Neural progenitor cell (in vitro differentiated cells): ENCODE data around the gene SLC26A6. TPM values are rescaled to one million over a fixed set of nuclear protein-coding genes. Genes with fewer than 3 reads are reported as not detected.
A peak's percentile ranks its signal among the peaks of the same experiment; 100 is the strongest.

ENCODE experiments used
- DNase-seq: peaks from one replicate; pipeline ENCODE4 v3.0.0-alpha.2; 2016; ENCODE audit warnings: low spot score
- H2AFZ ChIP-seq: fragments of 200-600 bp; sonication (generic); replicated peaks from 2 replicates; pipeline ENCODE4 v1.6.1; 2016; ENCODE audit warnings: antibody characterized with exemption
- H3F3A ChIP-seq: fragments of 200-600 bp; sonication (generic); 2 replicates; pipeline ENCODE4 v1.6.1; 2016; ENCODE audit warnings: antibody characterized with exemption, low read depth
- H3K27ac ChIP-seq: fragments of 200-600 bp; sonication (generic); 2 replicates; pipeline ENCODE4 v1.5.1; 2016; ENCODE audit warnings: mild to moderate bottlenecking
- H3K27me3 ChIP-seq: fragments of 200-600 bp; sonication (generic); 2 replicates; pipeline ENCODE4 v1.6.1; 2016; ENCODE audit warnings: mild to moderate bottlenecking, moderate library complexity
- H3K36me3 ChIP-seq: fragments of 200-600 bp; sonication (generic); 2 replicates; pipeline ENCODE4 v1.5.1; 2016
- H3K4me1 ChIP-seq: fragments of 200-600 bp; sonication (generic); 2 replicates; pipeline ENCODE4 v1.6.1; 2016; ENCODE audit warnings: mixed run types
- H3K4me2 ChIP-seq: fragments of 200-600 bp; sonication (generic); 2 replicates; pipeline ENCODE4 v1.6.1; 2016
- H3K4me3 ChIP-seq: fragments of 200-600 bp; sonication (generic); 2 replicates; pipeline ENCODE4 v1.5.1; 2016
- H3K79me2 ChIP-seq: fragments of 200-600 bp; sonication (generic); 2 replicates; pipeline ENCODE4 v1.6.1; 2016; ENCODE audit warnings: low read depth
- H3K9ac ChIP-seq: fragments of 200-600 bp; sonication (generic); 2 replicates; pipeline ENCODE4 v1.6.1; 2016
- H3K9me3 ChIP-seq: fragments of 200-600 bp; sonication (generic); 2 replicates; pipeline ENCODE4 v1.5.1; 2016; ENCODE audit warnings: low read depth
- H4K20me1 ChIP-seq: fragments of 200-600 bp; sonication (generic); 2 replicates; pipeline ENCODE4 v1.6.1; 2016; ENCODE audit warnings: low read depth
- H3K27ac Mint-ChIP-seq: 3 replicates; pipeline ENCODE4 v1.8.0; 2021; ENCODE audit warnings: mixed read lengths
- H3K27me3 Mint-ChIP-seq: 2 replicates; pipeline ENCODE4 v1.8.0; 2022; ENCODE audit warnings: low read depth, mild to moderate bottlenecking, inconsistent platforms, moderate library complexity, mixed read lengths; ENCODE audit not compliant: insufficient read depth
- H3K36me3 Mint-ChIP-seq: 3 replicates; pipeline ENCODE4 v1.8.0; 2021; ENCODE audit warnings: mixed read lengths
- H3K4me1 Mint-ChIP-seq: 3 replicates; pipeline ENCODE4 v1.8.0; 2021; ENCODE audit warnings: mixed read lengths
- H3K4me3 Mint-ChIP-seq: 3 replicates; pipeline ENCODE4 v1.8.0; 2021; ENCODE audit warnings: mild to moderate bottlenecking, moderate library complexity, mixed read lengths
- H3K9me3 Mint-ChIP-seq: 3 replicates; pipeline ENCODE4 v1.8.0; 2020; ENCODE audit warnings: mixed read lengths
- EZH2 ChIP-seq: fragments of 200-600 bp; sonication (generic); IDR thresholded peaks from 2 replicates; pipeline ENCODE4 v1.6.1; 2017; ENCODE audit warnings: antibody characterized with exemption, mild to moderate bottlenecking, moderate library complexity
- EZH2phosphoT487 ChIP-seq: fragments of 200-600 bp; sonication (generic); IDR thresholded peaks from 2 replicates; pipeline ENCODE4 v1.6.1; 2017; ENCODE audit warnings: antibody characterized with exemption
- total RNA-seq: library from RNA; depleted of rRNA; stranded (reverse); fragments of >200 nt; gene quantifications from 2 replicates; pipeline ENCODE4 v1.2.3, GENCODE V29; 2015; ENCODE audit warnings: low replicate concordance
- TF ChIP-seq, protein P1 (sequence below): fragments of 200-600 bp; sonication (generic); IDR thresholded peaks from 2 replicates; pipeline ENCODE4 v1.5.1; 2017; ENCODE audit warnings: antibody characterized with exemption, mild to moderate bottlenecking

Gene SLC26A6
- total RNA-seq, 1 donor from 2014 or later = 42.5 TPM

DNA sequence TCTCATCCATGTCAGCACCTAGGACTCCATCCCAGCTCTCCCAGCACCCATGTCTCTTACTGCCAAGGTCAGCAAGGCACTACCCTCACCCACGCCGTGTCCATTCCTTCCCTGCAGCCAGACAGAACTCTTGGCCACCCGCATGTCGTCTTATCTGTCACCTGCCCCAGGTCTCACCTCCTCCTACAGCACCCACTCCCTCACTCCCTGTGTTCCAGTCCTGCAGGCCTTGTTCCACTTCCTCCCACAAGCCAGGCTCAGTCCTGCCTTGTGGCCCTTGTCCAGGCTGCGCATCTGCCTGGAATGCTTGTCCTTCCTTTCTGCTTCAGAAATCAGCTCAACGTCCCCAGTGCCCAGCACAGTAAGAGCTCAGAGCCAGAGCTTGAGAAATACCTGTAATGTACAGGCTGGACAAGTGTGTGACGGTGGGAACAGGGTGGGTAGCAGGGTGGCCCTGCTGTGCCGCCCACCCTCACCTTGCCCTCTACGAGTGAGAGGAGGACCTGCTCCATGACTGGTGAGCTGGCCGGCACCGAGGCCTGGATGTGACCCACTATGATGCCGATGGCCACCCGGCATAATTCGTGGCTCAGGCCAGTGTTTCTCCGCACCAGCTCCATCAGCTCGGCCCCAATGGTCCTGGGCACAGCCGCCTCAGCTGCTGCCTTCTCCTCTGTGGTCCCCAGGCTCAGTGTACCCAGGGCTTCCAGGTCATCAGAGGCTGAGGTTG lies 45.7 kb upstream of the SLC26A6 start:
- Mint-ChIP-seq H3K4me3 (no peak overlapping the region), H3K27me3 (peaks cover 16% of the 10 kb centered on the region), H3K9me3 (no peaks in the 10 kb centered on the region), H3K4me1 (peaks cover 16% of the 10 kb centered on the region), H3K36me3 (peaks cover 34% of the 10 kb centered on the region), H3K27ac (peak overlapping the region; percentile 67)
- no peaks in the 10 kb centered on the region for H3K36me3 ChIP-seq
- H3F3A ChIP-seq = peaks cover under 1% of the 10 kb centered on the region
- peaks cover 9% of the 10 kb centered on the region for H3K4me1 ChIP-seq
- no peak overlapping the region for H3K4me3 ChIP-seq
- H3K79me2 ChIP-seq = peaks cover 28% of the 10 kb centered on the region
- H2AFZ ChIP-seq = no peak overlapping the region
- H3K9me3 ChIP-seq = no peaks in the 10 kb centered on the region
- TF ChIP-seq EZH2phosphoT487 (no peak), EZH2 (no peak)
- TF ChIP-seq, protein P1, sequence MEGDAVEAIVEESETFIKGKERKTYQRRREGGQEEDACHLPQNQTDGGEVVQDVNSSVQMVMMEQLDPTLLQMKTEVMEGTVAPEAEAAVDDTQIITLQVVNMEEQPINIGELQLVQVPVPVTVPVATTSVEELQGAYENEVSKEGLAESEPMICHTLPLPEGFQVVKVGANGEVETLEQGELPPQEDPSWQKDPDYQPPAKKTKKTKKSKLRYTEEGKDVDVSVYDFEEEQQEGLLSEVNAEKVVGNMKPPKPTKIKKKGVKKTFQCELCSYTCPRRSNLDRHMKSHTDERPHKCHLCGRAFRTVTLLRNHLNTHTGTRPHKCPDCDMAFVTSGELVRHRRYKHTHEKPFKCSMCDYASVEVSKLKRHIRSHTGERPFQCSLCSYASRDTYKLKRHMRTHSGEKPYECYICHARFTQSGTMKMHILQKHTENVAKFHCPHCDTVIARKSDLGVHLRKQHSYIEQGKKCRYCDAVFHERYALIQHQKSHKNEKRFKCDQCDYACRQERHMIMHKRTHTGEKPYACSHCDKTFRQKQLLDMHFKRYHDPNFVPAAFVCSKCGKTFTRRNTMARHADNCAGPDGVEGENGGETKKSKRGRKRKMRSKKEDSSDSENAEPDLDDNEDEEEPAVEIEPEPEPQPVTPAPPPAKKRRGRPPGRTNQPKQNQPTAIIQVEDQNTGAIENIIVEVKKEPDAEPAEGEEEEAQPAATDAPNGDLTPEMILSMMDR = no peak
- peaks cover 24% of the 10 kb centered on the region for H4K20me1 ChIP-seq
- H3K27me3 ChIP-seq = no peaks in the 10 kb centered on the region
- DNase-seq = no peak
- H3K27ac ChIP-seq = no peak overlapping the region
- no peak overlapping the region for H3K4me2 ChIP-seq
- no peak overlapping the region for H3K9ac ChIP-seq

GRCh38 chr3:48679411-48680391 lies 44.4 kb upstream of the SLC26A6 start:
- Histone ChIP-seq H4K20me1 (peaks cover 22% of the 10 kb centered on the region), H3K9ac (no peak overlapping the region), H3K9me3 (no peaks in the 10 kb centered on the region), H3K36me3 (no peaks in the 10 kb centered on the region), H3K27ac (no peak overlapping the region), H3F3A (no peaks in the 10 kb centered on the region), H3K4me1 (peaks cover 8% of the 10 kb centered on the region), H3K4me3 (no peak overlapping the region), H3K4me2 (no peak overlapping the region), H2AFZ (no peak overlapping the region), H3K27me3 (no peaks in the 10 kb centered on the region), H3K79me2 (peaks cover 20% of the 10 kb centered on the region)
- peaks cover 17% of the 10 kb centered on the region for H3K27me3 Mint-ChIP-seq
- H3K27ac Mint-ChIP-seq = no peak overlapping the region
- H3K4me1 Mint-ChIP-seq = peaks cover 13% of the 10 kb centered on the region
- H3K4me3 Mint-ChIP-seq = no peak overlapping the region
- H3K36me3 Mint-ChIP-seq = peaks cover 40% of the 10 kb centered on the region
- no peaks in the 10 kb centered on the region for H3K9me3 Mint-ChIP-seq
- no peak for DNase-seq
- TF ChIP-seq, protein P1 = no peak
- TF ChIP-seq EZH2 (no peak), EZH2phosphoT487 (no peak)

DNA sequence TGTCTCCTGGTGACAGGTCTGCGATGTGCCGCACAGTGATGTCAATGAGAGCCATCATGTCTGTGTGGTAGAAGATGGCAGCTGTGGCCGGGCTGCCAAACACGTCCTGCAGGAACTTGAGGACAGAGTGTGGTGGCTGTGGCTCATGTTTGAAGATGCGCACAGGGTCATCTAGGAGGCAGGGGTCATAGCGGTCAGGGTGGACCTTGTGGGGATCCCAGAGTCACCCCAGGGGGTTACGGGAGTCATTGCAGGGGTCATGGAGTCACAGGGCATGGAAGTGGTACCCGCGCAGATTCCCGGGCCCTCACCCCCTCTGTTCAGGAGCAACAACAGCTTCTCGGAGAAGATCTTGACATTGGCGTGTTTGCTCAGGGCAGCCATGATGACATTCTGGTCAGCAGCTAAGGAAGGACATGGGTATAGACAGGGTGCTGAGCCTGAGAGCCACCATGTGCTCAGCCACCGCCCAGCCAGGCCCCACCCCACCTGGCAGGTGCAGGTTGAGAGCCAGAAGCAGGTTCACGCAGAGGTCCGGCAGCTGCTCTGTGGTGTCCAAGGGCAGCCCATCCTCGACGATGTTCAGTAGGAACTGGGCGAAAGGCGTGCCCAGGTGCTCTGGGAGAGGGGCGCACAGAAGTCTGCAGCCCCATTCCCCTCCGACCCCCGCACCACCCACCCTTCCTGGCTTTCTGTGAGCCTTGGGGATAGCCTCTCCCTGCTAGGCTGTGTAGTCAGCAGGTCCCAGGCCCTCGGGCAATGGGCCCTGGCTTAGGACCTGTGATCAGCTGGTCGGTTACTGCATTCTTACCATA lies 43.5 kb upstream of the SLC26A6 start:
- Histone ChIP-seq H3K27me3 (no peaks in the 10 kb centered on the region), H4K20me1 (peaks cover 13% of the 10 kb centered on the region), H3F3A (no peaks in the 10 kb centered on the region), H3K79me2 (peaks cover 11% of the 10 kb centered on the region), H3K4me3 (no peak overlapping the region), H3K9me3 (no peaks in the 10 kb centered on the region), H3K9ac (no peak overlapping the region), H3K27ac (no peak overlapping the region), H3K36me3 (no peaks in the 10 kb centered on the region), H3K4me2 (no peak overlapping the region), H3K4me1 (no peaks in the 10 kb centered on the region), H2AFZ (no peak overlapping the region)
- Mint-ChIP-seq H3K27ac (no peak overlapping the region), H3K27me3 (peaks cover 17% of the 10 kb centered on the region), H3K9me3 (no peaks in the 10 kb centered on the region), H3K4me3 (no peak overlapping the region), H3K4me1 (peaks cover 6% of the 10 kb centered on the region), H3K36me3 (peaks cover 40% of the 10 kb centered on the region)
- DNase-seq = no peak
- TF ChIP-seq EZH2 = no peak
- no peak for TF ChIP-seq EZH2phosphoT487
- TF ChIP-seq, protein P1 = no peak
